Cortex of kidney (tissue), 1 donor: Measurements from ENCODE around the gene MYO9B.
"Not testable (repeated sequence)": the region's sequence is repeated elsewhere in the genome, so short reads cannot be mapped to it uniquely, and the experiment has no call there.

ENCODE experiments used
- DNase-seq: peaks from one replicate; lab custom pipeline; 2025; lab: John Stamatoyannopoulos, UW

MYO9B gene

DNA sequence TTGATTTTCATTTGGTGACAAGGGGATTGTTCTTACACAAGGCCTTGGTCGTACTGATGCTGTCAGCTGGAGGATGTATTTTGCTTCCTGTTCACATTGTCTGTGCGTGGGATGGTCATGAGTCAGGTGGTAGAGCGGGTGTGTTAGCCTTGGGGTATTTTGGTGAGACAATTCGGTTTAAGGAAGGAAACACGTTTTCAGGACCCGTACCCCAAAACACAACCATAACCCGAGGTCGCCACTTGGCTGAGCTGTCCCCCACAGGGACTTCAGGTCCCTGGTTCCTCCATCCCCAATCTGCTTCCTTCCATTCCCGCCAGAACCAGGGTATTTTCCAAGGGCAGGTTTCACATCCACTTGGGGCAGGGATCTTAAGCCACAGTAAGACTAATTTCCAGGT is 15.0 kb downstream of the MYO9B start:
- no peak for DNase-seq

DNA sequence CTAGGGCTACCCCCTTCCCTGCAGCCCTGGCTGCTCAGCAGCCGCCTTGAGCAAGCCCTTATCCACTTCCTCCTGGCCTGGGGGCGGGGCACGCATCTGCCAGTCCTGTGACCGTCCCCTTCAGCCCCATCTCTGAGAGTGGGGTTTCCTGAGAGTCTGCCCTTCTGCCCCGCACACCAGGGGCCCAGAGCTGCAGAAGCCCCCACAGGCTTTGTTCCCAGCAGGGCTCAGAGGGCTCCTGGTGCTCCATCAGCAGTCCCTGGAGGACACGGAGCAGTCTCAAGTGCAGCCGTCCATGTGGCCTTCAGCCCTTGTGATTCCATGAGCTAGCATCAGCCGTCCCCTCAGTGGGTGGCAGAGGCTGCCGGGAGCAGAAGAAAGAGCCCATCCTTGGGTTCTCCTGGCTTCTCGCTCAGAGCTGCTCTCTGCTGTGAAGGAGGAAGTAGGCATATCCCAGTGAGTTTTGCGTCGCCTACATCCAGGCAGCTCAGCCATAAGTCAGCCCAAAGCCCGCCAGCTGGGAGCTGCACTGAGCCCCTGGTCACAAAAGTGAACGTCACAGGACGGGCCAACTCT is 16.3 kb downstream of the MYO9B start:
- DNase-seq, result no peak

DNA sequence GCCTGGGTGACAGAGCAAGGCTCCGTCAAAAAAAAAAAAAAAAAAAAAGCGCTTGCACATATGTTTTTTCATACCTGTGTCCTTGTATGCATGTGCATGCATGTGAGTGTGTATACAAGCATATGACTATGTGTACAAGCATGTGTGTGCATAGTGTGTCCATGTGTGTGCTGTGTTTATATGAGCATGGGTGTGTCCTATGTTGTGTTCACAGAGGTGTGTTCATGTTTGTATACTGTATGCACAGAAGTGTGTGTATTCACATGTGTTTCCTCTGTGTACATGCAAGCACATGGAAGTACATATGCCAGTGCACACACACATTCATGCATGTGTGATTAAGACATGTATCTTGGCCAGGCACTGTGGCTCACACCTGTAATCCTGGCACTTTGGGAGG is 17.1 kb downstream of the MYO9B start:
- DNase-seq, result no peak

DNA sequence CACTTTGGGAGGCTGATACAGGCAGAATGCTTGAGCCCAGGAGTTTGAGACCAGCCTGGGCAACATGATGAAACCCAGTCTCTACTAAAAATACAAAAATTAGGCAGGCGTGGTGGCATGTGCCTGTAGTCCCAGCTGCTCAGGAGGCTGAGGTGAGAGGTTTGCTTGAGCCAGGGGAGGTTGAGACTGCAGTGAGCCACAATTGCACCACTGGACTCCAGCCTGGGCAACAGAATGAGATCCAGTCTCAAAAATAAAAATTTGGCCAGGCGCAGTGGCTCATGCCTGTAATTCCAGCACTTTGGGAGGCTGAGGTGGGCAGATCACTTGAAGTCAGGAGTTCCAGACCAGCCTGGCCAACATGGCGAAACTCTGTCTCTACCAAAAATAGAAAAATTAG is 19.1 kb downstream of the MYO9B start:
- DNase-seq, result not testable (repeated sequence)

DNA sequence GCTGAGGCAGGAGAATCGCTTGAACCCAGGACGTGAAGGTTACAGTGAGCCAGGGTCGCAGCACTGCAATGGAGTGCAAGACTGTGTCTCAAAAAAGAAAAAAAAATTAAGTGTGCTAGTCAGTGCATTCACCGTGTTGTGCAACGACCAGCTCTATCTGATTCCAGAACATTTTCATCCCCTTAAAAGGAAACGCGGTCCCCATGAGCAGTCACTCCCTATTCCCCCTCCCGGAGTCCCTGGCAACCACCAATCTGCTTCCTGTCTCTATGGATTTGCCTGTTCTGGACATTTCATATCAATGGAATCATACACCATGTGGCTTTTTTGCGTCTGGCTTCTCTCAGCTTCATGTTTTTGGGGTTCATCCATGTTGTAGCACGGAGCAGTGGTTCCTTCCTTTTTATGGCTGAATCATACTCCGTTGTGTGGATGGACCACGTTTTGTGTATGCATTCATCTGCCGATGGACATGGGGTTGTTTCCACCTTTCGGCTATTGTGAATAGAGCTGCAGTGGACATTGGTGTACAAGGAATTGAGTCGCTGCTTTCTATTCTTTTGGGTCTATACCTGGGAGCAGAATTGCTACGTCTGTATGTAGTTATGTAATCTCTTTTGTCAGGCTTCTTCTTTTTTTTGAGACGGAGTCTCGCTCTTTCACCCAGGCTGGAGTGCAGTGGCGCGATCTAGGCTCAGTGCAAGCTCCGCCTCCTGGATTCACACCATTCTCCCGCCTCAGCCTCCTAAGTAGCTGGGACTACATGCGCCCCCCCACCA is 19.8 kb downstream of the MYO9B start:
- DNase-seq, result no peak

DNA sequence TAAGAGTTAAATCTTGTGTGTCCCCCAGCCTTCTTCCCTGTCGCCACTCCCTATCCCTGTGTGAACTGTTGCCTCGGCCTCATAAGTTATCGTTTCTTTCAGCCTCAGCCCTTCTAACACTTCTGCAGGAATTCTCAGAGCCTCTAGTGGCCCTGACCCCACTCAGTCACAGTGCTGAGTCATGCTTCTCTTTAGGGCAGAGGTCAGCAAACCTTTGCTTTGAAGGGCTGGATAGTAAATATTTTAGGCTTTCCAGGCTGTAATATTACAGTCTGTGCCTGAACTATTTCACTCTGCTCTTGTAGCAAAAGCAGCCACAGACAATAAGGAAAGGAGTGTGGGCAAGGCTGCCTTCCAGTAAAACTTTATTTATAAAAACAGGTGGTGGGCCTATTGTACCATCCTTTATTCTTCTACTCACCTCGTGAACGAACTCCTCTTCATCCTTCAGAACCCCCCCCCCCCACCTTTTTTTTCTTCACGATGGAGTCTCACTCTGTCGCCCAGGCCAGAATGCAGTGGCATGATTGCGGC is 22.1 kb downstream of the MYO9B start:
- no peak for DNase-seq

DNA sequence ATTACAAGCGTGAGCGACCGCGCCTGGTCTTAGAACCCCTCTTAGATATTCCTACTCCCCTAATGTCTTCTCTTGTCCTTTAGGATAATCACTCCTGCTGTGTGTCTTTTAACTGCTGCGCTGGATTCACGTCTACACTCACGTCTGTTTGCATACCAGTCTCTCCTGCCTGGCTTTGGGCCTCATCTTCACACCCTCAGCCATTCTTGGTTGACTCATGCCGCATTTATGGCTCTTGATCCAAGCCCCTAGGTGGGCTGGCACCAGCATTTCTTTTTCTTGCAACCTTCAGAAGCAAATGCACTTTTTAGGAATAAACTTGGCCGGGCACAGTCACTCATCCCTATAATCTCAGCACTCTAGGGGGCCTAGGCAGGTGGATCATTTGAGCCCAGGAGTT is 22.7 kb downstream of the MYO9B start:
- no peak for DNase-seq

DNA sequence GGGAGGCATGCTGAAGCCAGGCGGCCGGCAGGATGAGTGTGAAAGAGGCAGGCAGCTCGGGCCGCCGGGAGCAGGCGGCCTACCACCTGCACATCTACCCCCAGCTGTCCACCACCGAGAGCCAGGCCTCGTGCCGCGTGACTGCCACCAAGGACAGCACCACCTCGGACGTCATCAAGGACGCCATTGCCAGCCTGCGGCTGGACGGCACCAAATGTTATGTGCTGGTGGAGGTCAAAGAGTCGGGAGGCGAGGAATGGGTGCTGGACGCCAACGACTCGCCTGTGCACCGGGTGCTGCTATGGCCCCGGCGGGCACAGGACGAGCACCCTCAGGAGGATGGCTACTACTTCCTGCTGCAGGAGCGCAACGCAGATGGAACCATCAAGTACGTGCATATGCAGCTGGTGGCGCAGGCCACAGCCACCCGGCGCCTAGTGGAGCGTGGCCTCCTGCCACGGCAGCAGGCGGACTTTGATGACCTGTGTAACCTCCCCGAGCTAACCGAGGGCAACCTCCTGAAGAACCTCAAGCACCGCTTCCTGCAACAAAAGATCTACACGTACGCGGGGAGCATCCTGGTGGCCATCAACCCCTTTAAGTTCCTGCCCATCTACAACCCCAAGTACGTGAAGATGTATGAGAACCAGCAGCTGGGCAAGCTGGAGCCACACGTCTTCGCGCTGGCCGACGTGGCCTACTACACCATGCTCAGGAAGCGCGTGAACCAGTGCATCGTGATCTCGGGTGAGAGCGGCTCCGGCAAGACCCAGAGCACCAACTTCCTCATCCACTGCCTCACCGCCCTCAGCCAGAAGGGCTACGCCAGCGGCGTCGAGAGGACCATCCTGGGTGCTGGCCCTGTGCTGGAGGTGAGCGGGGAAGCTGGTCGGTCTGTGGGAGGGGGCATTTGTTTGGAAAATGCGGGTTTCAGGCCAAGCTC is 26.4 kb downstream of the MYO9B start:
- DNase-seq, result no peak

DNA sequence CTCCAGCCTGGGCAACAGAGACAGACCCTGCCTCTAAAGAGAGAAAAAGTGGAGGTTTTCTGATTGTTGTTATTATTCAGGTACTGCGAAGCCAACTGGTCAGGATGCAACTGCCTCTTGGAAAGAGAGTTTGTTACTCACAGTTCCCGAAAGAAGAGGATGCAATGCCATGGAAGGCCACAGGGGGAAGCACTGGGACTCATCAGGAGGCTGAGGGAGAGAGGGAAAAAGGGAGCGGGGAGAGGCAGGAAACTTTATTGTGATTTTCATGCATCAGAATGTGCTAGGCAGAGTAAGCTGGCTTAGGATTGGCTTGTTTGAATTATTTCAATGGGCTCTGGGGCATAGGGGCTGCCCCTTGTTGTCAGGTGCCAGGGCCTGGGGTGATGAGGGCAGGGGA is 27.6 kb downstream of the MYO9B start:
- no peak for DNase-seq

DNA sequence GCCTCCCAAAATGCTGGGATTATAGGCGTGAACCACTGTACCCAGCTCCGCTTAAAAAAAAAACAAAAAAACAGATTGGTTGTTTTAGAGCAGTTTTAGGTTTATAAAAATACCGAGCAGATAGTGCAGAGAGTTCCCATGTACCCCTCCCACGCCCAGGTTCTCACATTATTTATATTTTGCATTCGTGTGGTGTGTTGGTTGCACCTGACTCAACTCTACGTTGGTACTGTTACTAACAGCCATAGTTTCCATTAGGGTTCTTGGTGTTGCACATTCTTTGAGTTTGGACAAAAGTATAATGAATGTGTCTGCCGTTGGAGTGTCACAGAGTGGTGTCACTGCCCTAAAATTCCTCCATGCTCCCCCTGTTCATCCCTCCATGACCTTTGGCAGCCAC is 29.1 kb downstream of the MYO9B start:
- no peak for DNase-seq

DNA sequence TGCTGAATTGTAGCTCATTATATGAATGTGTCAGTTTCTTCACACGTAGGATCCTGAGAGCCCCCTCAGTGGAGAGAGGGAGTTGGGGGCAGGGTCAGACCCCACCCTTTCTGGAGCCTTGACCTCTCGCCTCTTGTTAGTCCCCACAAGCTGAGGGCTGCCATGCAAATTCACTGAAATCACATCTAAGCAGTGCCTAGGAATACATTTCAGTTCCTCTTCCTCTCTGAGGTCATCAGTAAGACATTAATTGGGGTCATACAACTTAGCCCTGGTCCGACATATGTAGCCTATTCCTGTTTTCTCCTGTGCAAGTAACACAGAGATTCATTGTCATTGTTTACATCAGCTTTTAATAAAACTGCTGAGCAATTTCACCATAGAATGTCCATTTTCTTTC is 30.0 kb downstream of the MYO9B start:
- no peak for DNase-seq

DNA sequence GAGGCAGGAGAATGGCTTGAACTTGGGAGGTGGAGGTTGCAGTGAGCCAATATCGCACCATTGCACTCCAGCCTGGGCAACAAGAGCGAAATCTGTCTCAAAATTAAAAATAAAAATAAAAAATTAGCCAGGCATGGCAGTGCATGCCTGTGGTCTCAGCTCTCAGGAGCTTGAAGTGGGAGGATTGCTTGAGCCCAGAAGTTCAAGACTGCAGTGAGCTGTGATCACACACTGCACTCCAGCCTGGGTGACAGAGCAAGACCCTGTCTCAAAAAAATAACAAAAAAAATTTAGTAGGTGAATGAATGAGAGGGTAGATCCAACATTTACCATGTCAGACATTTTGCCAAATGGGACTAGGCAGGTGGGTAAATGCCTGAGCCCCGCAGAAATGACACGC is 31.4 kb downstream of the MYO9B start:
- not testable (repeated sequence) for DNase-seq

DNA sequence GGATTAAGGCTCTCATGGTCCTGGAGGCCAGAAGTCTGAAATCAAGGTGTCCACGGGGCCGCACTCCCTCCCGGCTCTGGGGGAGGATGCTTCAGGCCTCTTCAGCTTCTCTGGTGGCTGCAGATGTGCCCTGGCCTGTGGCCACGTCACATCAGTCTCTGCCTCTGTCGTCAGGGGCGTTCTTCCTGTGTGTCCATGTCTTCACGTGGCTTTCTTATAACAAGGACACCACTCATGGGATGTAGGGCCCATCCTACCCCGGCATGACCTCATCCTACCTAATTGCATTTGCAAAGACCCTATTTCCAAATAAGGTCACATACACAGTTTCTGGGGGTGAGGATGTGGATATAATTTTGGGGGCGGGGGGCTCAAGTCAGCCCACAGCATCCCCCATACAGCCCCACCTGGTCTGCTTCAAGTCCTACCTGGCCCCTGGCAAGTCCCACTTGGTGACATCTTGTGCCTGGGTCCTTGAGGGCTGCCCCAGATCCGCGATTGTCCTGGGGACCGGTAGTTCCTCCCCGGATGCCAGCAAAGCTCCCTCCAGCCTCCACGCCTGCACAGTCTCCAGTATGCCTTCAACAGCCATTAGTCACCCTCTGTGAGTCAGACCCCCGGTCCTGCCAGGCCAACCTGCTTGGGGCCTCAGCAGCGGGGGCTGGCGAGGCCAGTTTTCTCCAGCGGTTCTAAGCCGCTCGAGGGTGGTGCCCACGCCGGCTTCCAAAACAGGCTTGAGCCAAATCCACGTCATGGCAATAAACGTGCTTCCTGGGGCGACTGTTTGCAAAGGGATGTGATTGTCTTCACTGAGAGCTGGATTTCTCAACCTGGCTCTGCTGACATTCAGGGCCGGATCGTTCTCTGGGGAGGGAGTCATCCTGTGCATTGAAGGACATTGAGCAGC is 32.2 kb downstream of the MYO9B start:
- DNase-seq, result no peak

DNA sequence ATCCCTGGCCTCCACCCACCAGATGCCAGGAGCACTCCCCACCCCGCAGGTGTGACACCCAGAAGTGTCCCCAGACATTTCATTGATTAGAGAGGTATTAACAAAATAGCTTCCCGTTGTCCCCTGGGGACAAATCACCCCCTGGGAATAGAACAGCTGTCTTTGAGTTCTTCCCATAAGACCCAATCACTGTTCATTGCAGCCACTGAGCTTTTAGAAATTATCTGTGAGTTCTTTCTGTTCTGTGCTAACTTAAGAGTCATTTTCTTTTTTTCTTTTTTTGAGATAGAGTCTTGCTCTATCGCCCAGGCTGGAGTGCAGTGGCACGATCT is 32.8 kb downstream of the MYO9B start:
- DNase-seq, result no peak

DNA sequence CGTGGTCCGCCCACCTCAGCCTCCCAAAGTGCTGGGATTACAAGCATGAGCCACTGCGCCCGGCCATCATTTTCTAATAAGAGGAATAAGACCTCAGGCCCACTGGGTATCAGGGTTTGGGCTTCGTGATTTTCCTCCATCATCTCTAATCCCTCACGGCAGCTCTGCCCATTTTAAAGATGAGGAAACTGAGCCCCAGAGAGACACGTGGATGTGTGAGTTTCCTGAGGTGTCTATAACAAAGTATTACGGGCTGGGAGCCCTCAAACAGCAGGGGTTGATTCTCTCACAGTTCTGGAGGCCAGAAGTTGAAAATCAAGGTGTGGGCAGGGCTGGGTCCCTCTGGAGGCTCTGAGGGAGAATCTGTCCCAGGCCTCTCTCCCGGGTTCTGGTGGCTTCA is 33.7 kb downstream of the MYO9B start:
- DNase-seq, result no peak

DNA sequence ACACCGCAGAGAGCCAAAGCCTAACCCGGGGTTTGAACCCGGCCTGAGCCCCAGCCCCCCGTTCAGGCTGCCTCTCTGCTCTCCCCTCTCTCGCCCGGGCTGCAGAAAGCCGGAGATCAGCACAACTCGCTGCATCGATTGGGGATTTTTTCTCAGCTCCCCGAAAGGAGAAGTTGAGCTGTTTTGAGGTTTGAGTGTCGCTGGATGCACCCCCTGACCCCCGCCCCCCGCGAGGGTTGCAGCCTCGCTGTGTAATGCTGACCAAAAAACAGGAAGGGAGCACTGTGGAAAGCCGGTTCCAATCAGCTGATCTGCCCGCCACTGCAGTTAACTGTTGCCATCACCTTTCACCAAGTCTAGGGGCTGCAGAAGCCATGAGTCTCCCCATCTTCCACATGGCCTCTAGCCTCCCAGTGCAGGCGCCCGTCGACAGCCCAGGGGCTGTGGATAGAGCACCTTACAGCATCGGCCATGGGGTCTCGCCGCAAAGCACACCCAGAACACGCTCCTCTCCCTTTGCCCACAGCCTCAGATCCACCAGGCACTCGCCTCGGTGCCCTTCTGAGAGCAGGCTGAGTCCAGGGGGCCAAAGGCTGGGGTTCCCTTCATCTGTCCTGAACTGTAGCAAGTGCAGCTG is 34.5 kb downstream of the MYO9B start:
- DNase-seq, result no peak

DNA sequence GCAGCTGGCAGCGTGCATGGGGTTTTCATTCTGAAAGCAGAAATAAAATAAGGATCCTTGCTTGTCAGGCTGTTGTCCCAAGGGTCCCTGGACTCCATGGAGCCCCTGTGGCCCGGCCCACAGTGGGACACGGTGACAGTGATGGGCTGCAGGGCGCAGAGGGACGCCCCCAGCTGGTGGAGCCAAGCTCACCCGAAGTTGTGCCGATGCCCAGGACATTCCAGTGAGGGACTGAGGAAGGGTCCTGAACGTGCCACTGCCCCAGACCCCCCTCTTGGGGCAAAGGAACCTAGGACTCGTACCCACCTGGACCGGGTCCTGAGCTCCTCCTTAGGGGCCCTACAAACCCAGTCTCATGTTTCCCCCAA is 35.0 kb downstream of the MYO9B start:
- DNase-seq, result no peak

DNA sequence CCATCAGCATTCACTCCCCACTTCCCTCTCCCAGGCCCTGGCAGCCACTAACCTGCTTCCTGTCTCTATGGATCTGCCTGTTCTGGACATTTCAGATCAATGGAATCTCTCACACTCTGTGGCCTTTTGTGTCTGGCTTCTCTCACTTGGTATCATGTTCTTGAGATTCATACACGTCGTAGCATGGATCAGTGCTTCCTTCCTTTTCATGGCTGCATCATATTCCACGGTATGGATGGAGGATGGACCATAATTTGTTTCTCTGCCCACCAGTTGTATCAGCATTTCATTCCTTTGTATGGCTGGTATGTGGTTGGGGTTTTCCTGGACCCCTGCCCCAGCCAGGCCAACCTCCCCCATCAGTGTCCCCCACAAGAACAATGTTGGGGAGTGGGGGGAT is 36.2 kb downstream of the MYO9B start:
- DNase-seq, result no peak

DNA sequence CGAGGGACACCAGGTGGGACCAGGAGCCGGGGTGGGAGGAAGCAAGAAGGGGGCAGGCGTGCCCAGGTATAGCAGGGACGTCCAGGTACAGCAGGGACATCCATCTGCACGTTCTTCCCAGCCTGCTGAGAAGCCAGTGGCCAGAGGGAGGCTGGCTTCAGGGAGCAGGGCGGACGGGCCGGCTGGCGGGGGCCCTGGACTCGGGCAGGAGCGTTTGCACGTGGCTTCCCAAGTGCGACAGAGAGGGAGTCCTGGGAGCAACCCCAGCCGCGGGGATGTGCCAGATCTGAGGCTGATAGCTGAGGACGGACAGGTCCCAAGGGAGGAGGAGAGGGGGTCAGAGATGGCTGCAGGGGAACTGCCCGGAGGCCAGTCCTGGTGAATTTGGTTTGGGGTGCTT is 36.7 kb downstream of the MYO9B start:
- no peak for DNase-seq

DNA sequence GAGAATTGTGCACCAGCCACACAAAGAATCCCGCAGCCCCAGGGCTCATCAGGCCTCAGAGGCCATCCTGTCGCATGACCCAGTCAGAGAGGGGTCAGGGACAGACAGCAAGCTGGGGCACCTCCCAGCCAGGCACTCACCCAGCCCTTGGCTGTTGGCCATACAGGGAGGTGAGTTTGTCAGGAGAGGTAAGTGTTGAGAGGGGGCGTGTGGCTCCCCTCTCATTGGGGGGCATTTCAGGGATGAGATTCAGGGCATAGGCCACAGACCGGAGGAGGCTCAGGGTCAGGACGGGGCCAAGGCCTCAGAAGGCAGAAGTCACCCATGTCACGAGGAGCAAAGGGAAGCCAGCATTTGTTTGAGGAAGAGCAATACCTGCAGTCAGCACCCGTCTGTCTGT is 37.1 kb downstream of the MYO9B start:
- DNase-seq, result no peak

DNA sequence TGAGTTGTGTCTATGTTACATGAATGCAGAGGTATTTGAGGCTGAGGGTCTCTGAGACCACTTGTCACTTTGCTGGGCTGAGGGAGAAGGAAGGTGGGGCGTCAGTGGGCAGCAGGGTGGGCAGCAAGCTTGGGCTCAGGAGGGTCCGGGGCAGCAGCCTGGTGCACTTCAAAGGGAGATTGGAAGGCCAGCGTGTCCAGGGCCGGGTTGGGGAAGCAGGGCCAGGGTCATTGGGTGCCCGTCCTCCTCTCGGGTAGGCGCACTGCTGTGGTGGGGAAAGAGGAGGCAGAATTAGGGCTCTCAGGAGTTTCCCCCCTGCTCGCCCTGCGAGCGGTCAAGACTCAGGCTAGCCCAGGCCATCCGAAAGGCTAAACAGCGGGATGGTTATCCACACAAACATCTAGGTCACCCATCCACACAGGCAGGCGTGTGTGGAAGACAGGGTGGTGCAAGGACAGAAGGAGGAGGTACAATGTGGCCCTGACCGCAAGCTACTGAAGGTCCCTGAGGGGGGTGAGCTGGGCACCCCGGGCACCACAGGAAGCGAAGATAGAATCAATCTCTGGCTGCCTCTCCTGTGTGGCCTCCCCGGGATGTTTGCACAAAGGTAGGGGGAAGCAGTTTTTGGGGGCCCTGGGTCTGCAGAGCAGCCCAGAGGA is 37.7 kb downstream of the MYO9B start:
- DNase-seq, result no peak
